Panc1 (cell line): Measurements from ENCODE around the gene GDAP1L1.

Source experiments
- CTCF ChIP-seq: fragments of 450-650 bp; IDR thresholded peaks from 2 replicates; pipeline ENCODE4 v1.5.1; 2017; ENCODE audit warnings: mild to moderate bottlenecking
- SIN3A ChIP-seq: IDR thresholded peaks from 2 replicates; pipeline ENCODE4 v1.6.1; 2012; ENCODE audit warnings: low read depth, mild to moderate bottlenecking, low read length, moderate library complexity, borderline replicate concordance; ENCODE audit not compliant: insufficient read depth

- TF ChIP-seq CTCF, result no peak; the same call in 1 of the 2 replicates
- TF ChIP-seq SIN3A, result no peak
Observed at GRCh38 chr20:44271915-44272663, 25.0 kb downstream of the GDAP1L1 start.
